ENCODE measurements around the gene SCARB2.

SCARB2 gene

GRCh38 chr4:76148142-76148865 lies 65.3 kb downstream of the SCARB2 start, which contains the start of gene NUP54:
Gene NUP54 (minus strand): TSS chr4:76148397. CDS start chr4:76148374, 23 bp downstream.
- DNase-seq (ENCODE audit: low read depth in 2 of 2) = peak; percentile 86 to 87

DNA sequence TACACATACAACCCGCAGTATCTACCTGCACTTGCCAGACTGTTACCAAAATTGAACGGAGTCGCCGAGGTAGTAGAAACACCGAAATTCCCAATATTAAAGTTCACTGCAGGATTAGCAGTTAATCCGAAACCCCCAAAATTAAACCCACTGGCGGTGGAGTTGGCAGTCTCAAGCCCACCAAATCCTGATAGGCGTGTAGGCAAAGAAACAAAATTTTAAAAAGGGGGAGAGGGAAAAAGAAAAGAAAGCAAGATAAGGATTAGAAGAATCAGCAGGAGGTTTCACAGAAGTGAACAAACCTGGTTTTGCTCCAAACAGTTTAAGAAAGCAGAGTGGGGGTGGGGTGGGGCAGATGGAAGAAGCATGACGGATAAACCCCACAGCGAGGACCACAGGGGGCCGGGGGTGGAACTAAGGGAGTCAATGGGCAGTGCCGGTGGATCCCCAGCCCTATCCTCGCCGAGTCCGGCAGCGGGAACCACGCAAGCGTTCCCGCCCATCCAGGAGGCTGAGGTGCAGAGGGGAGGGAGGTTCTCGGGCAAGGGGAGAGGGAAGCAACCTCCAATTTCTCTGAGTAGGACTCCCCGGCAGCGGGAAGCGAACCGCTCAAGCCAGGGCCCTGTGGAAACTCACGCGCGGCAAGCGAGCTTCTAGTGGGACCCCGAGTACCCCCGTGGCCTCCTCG lies 66.0 kb downstream of the SCARB2 start:
- no peak for DNase-seq (ENCODE audit: low read depth in 2 of 2)

DNA sequence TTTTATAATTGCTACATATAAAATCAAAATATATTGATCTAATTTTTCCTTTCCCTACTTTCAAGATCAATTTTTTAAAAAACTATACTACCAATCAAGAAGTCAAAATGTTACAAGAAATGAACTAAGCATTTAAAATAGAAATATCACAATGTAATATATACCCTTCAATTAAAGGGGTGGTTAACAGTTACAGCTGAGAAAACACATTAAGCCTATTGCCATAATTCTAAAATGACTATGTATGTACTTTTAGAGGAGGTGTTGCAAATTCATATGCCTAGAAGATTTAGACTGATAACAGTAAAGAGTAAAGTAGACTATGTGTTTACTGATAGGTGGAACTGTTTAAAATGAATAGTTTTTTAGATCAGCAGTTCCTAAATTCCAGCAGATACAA lies 69.1 kb downstream of the SCARB2 start:
- no peak for DNase-seq (ENCODE audit: low read depth in 2 of 2)

- DNase-seq (ENCODE audit: low read depth in 2 of 2) = no peak
These were observed 72.4 kb downstream of the SCARB2 start for GRCh38 chr4:76141241-76141640.

DNA sequence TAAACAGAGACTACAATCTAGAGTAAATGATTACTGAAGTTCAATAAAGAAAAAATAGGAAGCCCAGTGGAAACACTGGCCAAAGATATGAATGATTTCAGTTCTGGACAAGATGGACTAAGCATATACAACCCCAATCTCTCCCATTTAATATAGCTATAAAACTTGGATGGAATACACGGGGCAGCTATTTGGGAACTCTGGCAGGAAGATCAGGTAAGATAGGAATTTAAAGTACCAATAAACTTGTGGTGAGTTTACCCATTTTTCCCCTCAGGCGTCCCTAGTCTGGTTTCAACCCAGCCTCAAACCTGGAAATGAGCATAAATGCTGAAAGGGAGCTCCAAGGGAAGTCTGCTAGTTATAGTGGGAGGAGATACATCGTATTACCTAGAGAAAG lies 85.9 kb downstream of the SCARB2 start:
- no peak for DNase-seq (ENCODE audit: low read depth in 2 of 2)

GRCh38 chr4:76125816-76126215 lies 87.8 kb downstream of the SCARB2 start:
- no peak for DNase-seq (ENCODE audit: low read depth in 2 of 2)

DNA sequence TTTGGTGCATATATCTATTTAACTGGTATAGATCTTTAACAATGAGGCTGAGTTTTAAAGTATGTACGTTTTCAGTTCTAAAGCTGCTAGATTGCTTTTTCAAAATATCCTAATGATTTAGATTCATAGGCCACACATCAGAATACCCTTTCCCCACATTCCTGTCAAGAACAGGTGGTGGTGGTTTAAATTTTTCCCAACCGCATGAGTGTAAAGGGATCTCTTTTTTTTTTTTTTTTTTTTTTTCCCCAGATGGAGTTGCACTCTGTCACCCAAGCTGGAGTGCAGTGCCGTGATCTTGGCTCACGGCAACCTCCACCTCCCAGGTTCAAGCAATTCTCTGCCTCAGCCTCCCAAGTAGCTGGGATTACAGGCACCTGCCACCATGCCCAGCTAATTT lies 93.4 kb downstream of the SCARB2 start:
- DNase-seq (ENCODE audit: low read depth in 2 of 2) = no peak

GRCh38 chr4:76117536-76117935 lies 96.1 kb downstream of the SCARB2 start:
- DNase-seq (ENCODE audit: low read depth in 2 of 2) = no peak

DNA sequence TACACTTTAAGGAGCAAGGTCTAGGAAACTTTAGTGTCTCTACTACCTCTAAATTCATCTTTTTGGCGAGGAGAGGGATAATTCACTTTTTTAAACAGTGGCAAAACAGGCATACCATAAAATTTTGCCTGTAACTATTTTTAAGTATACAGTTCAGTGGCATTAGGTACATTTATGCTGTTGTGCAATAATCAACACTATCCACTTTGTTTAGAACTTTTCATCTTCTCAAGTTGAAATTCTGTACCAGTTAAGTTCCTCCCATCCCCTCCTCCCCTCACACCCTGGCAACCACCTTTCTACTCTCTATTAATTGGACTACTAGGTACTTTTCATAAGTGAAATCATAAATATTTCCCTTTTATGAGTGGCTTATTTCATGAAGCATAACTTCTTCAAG lies 96.8 kb downstream of the SCARB2 start:
- DNase-seq (ENCODE audit: low read depth in 2 of 2) = no peak

Measured in stimulated activated CD8-positive, alpha-beta memory T cell treated with anti-CD3 and anti-CD28 coated beads, Interleukin-2, amount 100 ng/mL, for 1 hour (primary cell).